GM12865 (cell line): Measurements from ENCODE around the gene SNCAIP.
A peak's percentile ranks its signal among the peaks of the same experiment; 100 is the strongest.

Experiments
- DNase-seq: peaks from one replicate; pipeline ENCODE4 v3.0.0; 2010; ENCODE audit warnings: low read depth
- H3K4me3 ChIP-seq: 2 replicates; pipeline ENCODE4 v1.5.1; 2011; ENCODE audit warnings: mild to moderate bottlenecking, low read depth, low read length, control low read depth
- CTCF ChIP-seq: IDR thresholded peaks from 2 replicates; pipeline ENCODE4 v1.5.1; 2011; ENCODE audit warnings: low read length, control low read depth, low read depth, inconsistent platforms; ENCODE audit not compliant: insufficient read depth; ENCODE audit errors: missing control alignments

Gene SNCAIP

GRCh38 chr5:122311961-122312590, at the start of gene SNCAIP:
Gene SNCAIP (plus strand): TSS chr5:122312237. CDS start chr5:122391135, 78,898 bp downstream.
- DNase-seq: peak; percentile 38
- H3K4me3 ChIP-seq: peak within 1 kb of the TSS; percentile 53
- TF ChIP-seq CTCF: no peak

GRCh38 chr5:122263352-122264030, 48.5 kb upstream of the SNCAIP start:
- DNase-seq: no peak
- no peak for TF ChIP-seq CTCF
- no peak overlapping the region for H3K4me3 ChIP-seq

GRCh38 chr5:122264610-122265009, 47.4 kb upstream of the SNCAIP start:
- DNase-seq: no peak
- no peak overlapping the region for H3K4me3 ChIP-seq
- TF ChIP-seq CTCF: no peak

GRCh38 chr5:122267185-122267584, 44.9 kb upstream of the SNCAIP start:
- TF ChIP-seq CTCF: no peak
- DNase-seq: no peak
- H3K4me3 ChIP-seq: no peak overlapping the region

GRCh38 chr5:122273696-122274095, 38.3 kb upstream of the SNCAIP start:
- no peak overlapping the region for H3K4me3 ChIP-seq
- no peak for DNase-seq
- no peak for TF ChIP-seq CTCF

GRCh38 chr5:122283592-122283991, 28.4 kb upstream of the SNCAIP start:
- H3K4me3 ChIP-seq: no peak overlapping the region
- TF ChIP-seq CTCF: no peak
- DNase-seq: no peak
